ENCODE results near the gene FBXO40. TPM values are rescaled to one million over a fixed set of nuclear protein-coding genes. Genes with fewer than 3 reads are reported as not detected.
A peak's percentile ranks its signal among the peaks of the same experiment; 100 is the strongest.

Gene FBXO40
- total and polyA plus RNA-seq, 9 of the 15 experiments (the other 6 are each of a cell fraction or from before 2014, with no cell fraction given), result 0.01 to 0.05 (median 0.04) TPM; not detected in 3

GRCh38 chr3:121592856-121593702 is at the start of gene FBXO40 (continued):
- TF ChIP-seq, protein P1, sequence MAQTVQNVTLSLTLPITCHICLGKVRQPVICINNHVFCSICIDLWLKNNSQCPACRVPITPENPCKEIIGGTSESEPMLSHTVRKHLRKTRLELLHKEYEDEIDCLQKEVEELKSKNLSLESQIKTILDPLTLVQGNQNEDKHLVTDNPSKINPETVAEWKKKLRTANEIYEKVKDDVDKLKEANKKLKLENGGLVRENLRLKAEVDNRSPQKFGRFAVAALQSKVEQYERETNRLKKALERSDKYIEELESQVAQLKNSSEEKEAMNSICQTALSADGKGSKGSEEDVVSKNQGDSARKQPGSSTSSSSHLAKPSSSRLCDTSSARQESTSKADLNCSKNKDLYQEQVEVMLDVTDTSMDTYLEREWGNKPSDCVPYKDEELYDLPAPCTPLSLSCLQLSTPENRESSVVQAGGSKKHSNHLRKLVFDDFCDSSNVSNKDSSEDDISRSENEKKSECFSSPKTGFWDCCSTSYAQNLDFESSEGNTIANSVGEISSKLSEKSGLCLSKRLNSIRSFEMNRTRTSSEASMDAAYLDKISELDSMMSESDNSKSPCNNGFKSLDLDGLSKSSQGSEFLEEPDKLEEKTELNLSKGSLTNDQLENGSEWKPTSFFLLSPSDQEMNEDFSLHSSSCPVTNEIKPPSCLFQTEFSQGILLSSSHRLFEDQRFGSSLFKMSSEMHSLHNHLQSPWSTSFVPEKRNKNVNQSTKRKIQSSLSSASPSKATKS (CRISPR knock-in tag; IDR thresholded peaks at IDR 0.05), result no peak
- TF ChIP-seq JUND (IDR thresholded peaks at IDR 0.05; ENCODE audit: borderline replicate concordance, low read depth, low read length) (no peak), JUND (tag; IDR thresholded peaks at IDR 0.05; ENCODE audit: borderline replicate concordance, low read depth, low read length) (no peak), C11orf30 (IDR thresholded peaks at IDR 0.05; ENCODE audit: low read depth) (peak; percentile 91), MCM7 (IDR thresholded peaks at IDR 0.05) (no peak), ZNF165 (CRISPR knock-in tag; IDR thresholded peaks at IDR 0.05; ENCODE audit: borderline replicate concordance) (no peak)

DNA sequence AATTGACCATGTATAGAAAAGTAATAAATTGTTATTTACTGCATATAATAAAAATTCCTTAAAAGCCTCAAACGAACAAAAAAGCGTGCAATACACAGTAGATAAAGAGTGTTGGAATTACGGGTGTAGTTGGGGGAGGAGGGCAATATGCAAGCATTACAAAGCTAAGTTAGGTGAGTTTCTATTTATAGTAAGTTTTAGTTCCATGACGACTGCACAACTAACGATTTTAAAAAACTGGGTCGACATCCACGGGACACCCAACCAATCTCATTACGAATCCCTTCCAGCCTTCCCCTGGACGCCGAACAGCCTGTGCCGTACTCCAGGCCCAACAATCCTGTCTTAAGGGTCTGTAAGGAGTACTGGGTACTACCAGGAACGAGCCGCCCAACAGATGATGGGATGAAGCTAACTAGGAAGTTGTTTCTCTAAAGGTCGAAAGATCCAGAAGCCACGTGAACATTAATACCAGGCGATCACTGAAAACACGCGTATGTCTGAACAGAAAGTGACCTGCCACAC is 48.1 kb upstream of the FBXO40 start:
- FAIRE-seq, result no peak
- no peaks in the 10 kb centered on the region for H3K9me1 ChIP-seq (ENCODE audit: control insufficient read depth, insufficient read depth, low read length)
- no peaks in the 10 kb centered on the region for H4K20me1 ChIP-seq (replicated peaks; ENCODE audit: control insufficient read depth, insufficient read depth, low read length)
- peak overlapping the region; percentile 86 for H3K4me2 ChIP-seq (ENCODE audit: insufficient read depth, low read length)
- peak; percentile 63 for ATAC-seq
- ChIA-PET POLR2A (interaction anchor here (0.7 kb wide), 1 partner anchor 24 kb away, joined by 3 read pairs; no protein-coding TSS in a partner anchor), CTCF (ENCODE audit: low intra/inter-chr PET ratio) (interaction anchor here (0.7 kb wide), 1 partner anchor 762 kb away, joined by 3 read pairs; no protein-coding TSS in a partner anchor)
- no peaks in the 10 kb centered on the region for H3K27me3 ChIP-seq (ENCODE audit: control insufficient read depth in 2 of 2, insufficient read depth in 2 of 2, low read length in 2 of 2)
- peaks cover 0 to 2% of the 10 kb centered on the region in 2 experiments; a peak in 2 of 5 replicates for H3K4me1 ChIP-seq (replicated peaks in 1 of 2; ENCODE audit: control insufficient read depth in 2 of 2, insufficient read depth in 2 of 2, low read length in 2 of 2)
- peak overlapping the region; percentile 78 for H3K27ac ChIP-seq (ENCODE audit: extremely low read depth, low read depth, low read length)
- no TSS peak for BruUV-seq (replicated peaks)
- in situ Hi-C loops (cut with MboI), result loop anchor here (5.0 kb wide), 1 partner anchor 812 kb away; no protein-coding TSS in a partner anchor
- no peaks in the 10 kb centered on the region for H3K9me3 ChIP-seq (replicated peaks; ENCODE audit: control insufficient read depth, insufficient read depth, low read depth, low read length)
- H3K4me3 ChIP-seq, result peak overlapping the region; percentile 74
- H2AFZ ChIP-seq (ENCODE audit: low read depth, low read length), result peak overlapping the region; percentile 99
- peaks cover 36% of the 10 kb centered on the region; the same call in 2 of the 3 replicates for H3K36me3 ChIP-seq (ENCODE audit: control insufficient read depth, insufficient read depth, low read length)
- intact Hi-C loops (cut with micrococcal nuclease), result loop anchor here (5.0 to 10.0 kb wide), 3 partner anchors 310 to 557 kb away; no protein-coding TSS in a partner anchor
- 0% methylated on average over 13 of the region's 18 CpGs for WGBS (ENCODE audit: insufficient coverage, low coverage, missing lambda C conversion rate)
- peak in 2 of 4 experiments; percentile 23 to 26 for DNase-seq (ENCODE audit: extremely low read depth in 1 of 4, low spot score in 3 of 4)
- peak overlapping the region; percentile 90 to 94 for H3K9ac ChIP-seq (ENCODE audit: insufficient read depth in 1 of 2, low read depth in 2 of 2, low read length in 2 of 2)
- H3K79me2 ChIP-seq (ENCODE audit: control insufficient read depth, insufficient read depth, low read length), result peaks cover 21% of the 10 kb centered on the region
- TF ChIP-seq TAF9B (IDR thresholded peaks at IDR 0.05; ENCODE audit: partially characterized antibody) (no peak), E2F4 (CRISPR knock-in tag; IDR thresholded peaks at IDR 0.05; ENCODE audit: low read depth) (no peak), BRD9 (IDR thresholded peaks at IDR 0.05; ENCODE audit: low read depth, partially characterized antibody) (no peak), PKNOX1 (IDR thresholded peaks at IDR 0.05) (no peak)
- TF ChIP-seq, protein P2, sequence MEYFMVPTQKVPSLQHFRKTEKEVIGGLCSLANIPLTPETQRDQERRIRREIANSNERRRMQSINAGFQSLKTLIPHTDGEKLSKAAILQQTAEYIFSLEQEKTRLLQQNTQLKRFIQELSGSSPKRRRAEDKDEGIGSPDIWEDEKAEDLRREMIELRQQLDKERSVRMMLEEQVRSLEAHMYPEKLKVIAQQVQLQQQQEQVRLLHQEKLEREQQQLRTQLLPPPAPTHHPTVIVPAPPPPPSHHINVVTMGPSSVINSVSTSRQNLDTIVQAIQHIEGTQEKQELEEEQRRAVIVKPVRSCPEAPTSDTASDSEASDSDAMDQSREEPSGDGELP (CRISPR knock-in tag; IDR thresholded peaks at IDR 0.05; ENCODE audit: borderline replicate concordance), result no peak
- TF ChIP-seq, protein P3, sequence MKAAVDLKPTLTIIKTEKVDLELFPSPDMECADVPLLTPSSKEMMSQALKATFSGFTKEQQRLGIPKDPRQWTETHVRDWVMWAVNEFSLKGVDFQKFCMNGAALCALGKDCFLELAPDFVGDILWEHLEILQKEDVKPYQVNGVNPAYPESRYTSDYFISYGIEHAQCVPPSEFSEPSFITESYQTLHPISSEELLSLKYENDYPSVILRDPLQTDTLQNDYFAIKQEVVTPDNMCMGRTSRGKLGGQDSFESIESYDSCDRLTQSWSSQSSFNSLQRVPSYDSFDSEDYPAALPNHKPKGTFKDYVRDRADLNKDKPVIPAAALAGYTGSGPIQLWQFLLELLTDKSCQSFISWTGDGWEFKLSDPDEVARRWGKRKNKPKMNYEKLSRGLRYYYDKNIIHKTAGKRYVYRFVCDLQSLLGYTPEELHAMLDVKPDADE (conservative IDR thresholded peaks at IDR 0.05; ENCODE audit: control insufficient read depth, low read depth, low read length), result no peak
